Panc1 (cell line): ENCODE measurements around the gene OR2G3. TPM values are rescaled to one million over a fixed set of nuclear protein-coding genes. Genes with fewer than 3 reads are reported as not detected.

Experiments used
- ATAC-seq: fragments of 200-7000 bp; cut with Tn5 transposase; 2 replicates; pipeline ENCODE4 v1.9.1; 2020; ENCODE audit warnings: mild to moderate bottlenecking, moderate library complexity
- Bru-seq: library from RNA; stranded (reverse); fragments of 400-500 nt; gene quantifications from one replicate; lab custom pipeline; 2021; lab: Mats Ljungman, UMichigan
- BruChase-seq, 2 experiments: library from RNA; stranded (reverse); fragments of 400-500 nt; gene quantifications; one replicate each; lab custom pipeline; 2021; lab: Mats Ljungman, UMichigan
- BruUV-seq: library from RNA; stranded (reverse); fragments of 400-500 nt; replicated peaks from 2 replicates; lab custom pipeline; 2021; lab: Mats Ljungman, UMichigan
- CTCF ChIA-PET: fragments of 300-600 bp; sonication (Branson Sonifier 250); formaldehyde crosslinking; loops from one replicate; lab custom pipeline; 2022; ENCODE audit warnings: antibody characterized with exemption; lab: Charles Lee
- POLR2A ChIA-PET: fragments of 300-600 bp; sonication (Branson Sonifier 250); formaldehyde crosslinking; loops from one replicate; lab custom pipeline; 2022; ENCODE audit warnings: antibody characterized with exemption; lab: Charles Lee
- DNase-seq: peaks from one replicate; pipeline ENCODE4 v3.0.0-alpha.2; 2010; ENCODE audit warnings: low read depth, low spot score
- H3K27ac ChIP-seq: 2 replicates; pipeline ENCODE4 v1.5.1; 2011; ENCODE audit warnings: mild to moderate bottlenecking, low read length, inconsistent platforms
- H3K27me3 ChIP-seq: fragments of 200-500 bp; sonication (Bioruptor generic); 2 replicates; pipeline ENCODE4 v1.6.0; 2014; ENCODE audit warnings: low read length, inconsistent platforms; ENCODE audit not compliant: control insufficient read depth, insufficient read depth
- H3K36me3 ChIP-seq: fragments of 200-500 bp; sonication (Bioruptor generic); 2 replicates; pipeline ENCODE4 v1.5.1; 2014; ENCODE audit warnings: inconsistent platforms, mild to moderate bottlenecking, low read length, moderate library complexity; ENCODE audit not compliant: control insufficient read depth, insufficient read depth
- H3K4me1 ChIP-seq: 2 replicates; pipeline ENCODE4 v1.5.1; 2011; ENCODE audit warnings: inconsistent platforms, mild to moderate bottlenecking, low read length, moderate library complexity; ENCODE audit not compliant: control insufficient read depth, insufficient read depth
- H3K4me3 ChIP-seq, 2 experiments: 2 replicates each; pipeline ENCODE4 v1.5.1; 2011 to 2012; ENCODE audit warnings: low read depth in 2 of 2, low read length in 2 of 2, mild to moderate bottlenecking in 2 of 2, inconsistent platforms in 1 of 2, moderate library complexity in 1 of 2
- H3K9me3 ChIP-seq: fragments of 200-500 bp; sonication (Bioruptor generic); 2 replicates; pipeline ENCODE4 v1.5.1; 2014; ENCODE audit warnings: low read depth, mild to moderate bottlenecking, inconsistent platforms, low read length, moderate library complexity; ENCODE audit not compliant: control insufficient read depth, insufficient read depth
- POLR2AphosphoS5 ChIP-seq: IDR thresholded peaks from 2 replicates; pipeline ENCODE4 v1.6.1; 2012; ENCODE audit warnings: mild to moderate bottlenecking, low read depth, low read length, moderate library complexity
- SIN3A ChIP-seq: IDR thresholded peaks from 2 replicates; pipeline ENCODE4 v1.6.1; 2012; ENCODE audit warnings: low read depth, mild to moderate bottlenecking, low read length, moderate library complexity, borderline replicate concordance; ENCODE audit not compliant: insufficient read depth
- TCF7L2 ChIP-seq: IDR thresholded peaks from 2 replicates; pipeline ENCODE4 v1.6.1; 2011; ENCODE audit warnings: mild to moderate bottlenecking, low read depth, low read length, inconsistent platforms
- in situ Hi-C: cut with HindIII; loops from 2 replicates; pipeline ENCODE4 v1.10.0; 2016; ENCODE audit warnings: low sequenced_read_pairs, low pct_unique_long_range_greater_than_20kb
- intact Hi-C: fragments of 100-400 bp; cut with micrococcal nuclease; formaldehyde crosslinking; loops from one replicate; pipeline ENCODE4 v1.10.0; 2022; ENCODE audit not compliant: unreplicated experiment
- long read RNA-seq: library from polyadenylated mRNA; unstranded; transcript quantifications from one replicate; pipeline ENCODE4 v2.0.0, GENCODE V29; 2021; ENCODE audit not compliant: unreplicated experiment
- polyA plus RNA-seq: library from polyadenylated mRNA; unstranded; fragments of >200 nt; gene quantifications from one replicate; pipeline ENCODE4 v1.2.1, GENCODE V29; 2012; ENCODE audit warnings: missing spikeins; ENCODE audit not compliant: insufficient read length
- total RNA-seq: library from RNA; stranded (reverse); gene quantifications from one replicate; pipeline ENCODE4 v1.2.1, GENCODE V29; 2021; ENCODE audit not compliant: unreplicated experiment
- TF ChIP-seq, protein P1 (sequence below): fragments of 450-650 bp; IDR thresholded peaks from 2 replicates; pipeline ENCODE4 v1.5.1; 2017; ENCODE audit warnings: mild to moderate bottlenecking
- TF ChIP-seq, protein P2 (sequence below), 2 experiments: IDR thresholded peaks; 2 replicates each; pipeline ENCODE4 v1.6.1; 2011 to 2012; ENCODE audit warnings: low read depth in 2 of 2, control low read depth in 1 of 2, low read length in 1 of 2, mild to moderate bottlenecking in 1 of 2, moderate library complexity in 1 of 2; ENCODE audit not compliant: insufficient read depth in 1 of 2

OR2G3 gene
- not detected for total RNA-seq
- polyA plus RNA-seq, result not detected
- not detected for Bru-seq, nascent RNA
- BruChase-seq, experiment 1, labeled RNA remaining after a 2-hour chase, result not detected
- BruChase-seq, experiment 2, labeled RNA remaining after a 6-hour chase, result not detected
- long read RNA-seq, result 0 reads

DNA sequence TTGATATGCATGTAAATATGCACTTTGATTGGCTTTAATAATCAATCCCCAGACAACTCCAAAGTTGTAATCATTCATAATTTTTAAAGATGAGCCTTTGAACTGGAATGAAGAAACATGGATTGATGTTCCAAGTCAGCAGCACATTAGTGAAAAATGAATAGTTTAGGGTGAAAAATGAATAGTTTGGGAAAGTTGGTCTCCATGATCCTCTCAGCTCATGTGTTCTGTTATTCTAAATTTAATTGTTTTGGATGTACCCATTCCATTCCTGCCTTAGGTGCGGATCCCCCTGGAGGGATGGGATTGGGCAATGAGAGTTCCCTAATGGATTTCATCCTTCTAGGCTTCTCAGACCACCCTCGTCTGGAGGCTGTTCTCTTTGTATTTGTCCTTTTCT lies at the start of gene OR2G3:
Gene OR2G3, plus strand, starts transcription at position 301 of the 400 bp plus-strand sequence. Its CDS starts 0 bp downstream, at position 301.
- ATAC-seq (no peak), DNase-seq (no peak)
- H3K9me3 ChIP-seq, result no peaks in the 10 kb centered on the region
- ChIA-PET CTCF (no interaction called here), POLR2A (no interaction called here)
- intact Hi-C loops (no loop called here), in situ Hi-C loops (no loop called here)
- TF ChIP-seq, protein P1, sequence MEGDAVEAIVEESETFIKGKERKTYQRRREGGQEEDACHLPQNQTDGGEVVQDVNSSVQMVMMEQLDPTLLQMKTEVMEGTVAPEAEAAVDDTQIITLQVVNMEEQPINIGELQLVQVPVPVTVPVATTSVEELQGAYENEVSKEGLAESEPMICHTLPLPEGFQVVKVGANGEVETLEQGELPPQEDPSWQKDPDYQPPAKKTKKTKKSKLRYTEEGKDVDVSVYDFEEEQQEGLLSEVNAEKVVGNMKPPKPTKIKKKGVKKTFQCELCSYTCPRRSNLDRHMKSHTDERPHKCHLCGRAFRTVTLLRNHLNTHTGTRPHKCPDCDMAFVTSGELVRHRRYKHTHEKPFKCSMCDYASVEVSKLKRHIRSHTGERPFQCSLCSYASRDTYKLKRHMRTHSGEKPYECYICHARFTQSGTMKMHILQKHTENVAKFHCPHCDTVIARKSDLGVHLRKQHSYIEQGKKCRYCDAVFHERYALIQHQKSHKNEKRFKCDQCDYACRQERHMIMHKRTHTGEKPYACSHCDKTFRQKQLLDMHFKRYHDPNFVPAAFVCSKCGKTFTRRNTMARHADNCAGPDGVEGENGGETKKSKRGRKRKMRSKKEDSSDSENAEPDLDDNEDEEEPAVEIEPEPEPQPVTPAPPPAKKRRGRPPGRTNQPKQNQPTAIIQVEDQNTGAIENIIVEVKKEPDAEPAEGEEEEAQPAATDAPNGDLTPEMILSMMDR, result no peak
- TF ChIP-seq, protein P2, sequence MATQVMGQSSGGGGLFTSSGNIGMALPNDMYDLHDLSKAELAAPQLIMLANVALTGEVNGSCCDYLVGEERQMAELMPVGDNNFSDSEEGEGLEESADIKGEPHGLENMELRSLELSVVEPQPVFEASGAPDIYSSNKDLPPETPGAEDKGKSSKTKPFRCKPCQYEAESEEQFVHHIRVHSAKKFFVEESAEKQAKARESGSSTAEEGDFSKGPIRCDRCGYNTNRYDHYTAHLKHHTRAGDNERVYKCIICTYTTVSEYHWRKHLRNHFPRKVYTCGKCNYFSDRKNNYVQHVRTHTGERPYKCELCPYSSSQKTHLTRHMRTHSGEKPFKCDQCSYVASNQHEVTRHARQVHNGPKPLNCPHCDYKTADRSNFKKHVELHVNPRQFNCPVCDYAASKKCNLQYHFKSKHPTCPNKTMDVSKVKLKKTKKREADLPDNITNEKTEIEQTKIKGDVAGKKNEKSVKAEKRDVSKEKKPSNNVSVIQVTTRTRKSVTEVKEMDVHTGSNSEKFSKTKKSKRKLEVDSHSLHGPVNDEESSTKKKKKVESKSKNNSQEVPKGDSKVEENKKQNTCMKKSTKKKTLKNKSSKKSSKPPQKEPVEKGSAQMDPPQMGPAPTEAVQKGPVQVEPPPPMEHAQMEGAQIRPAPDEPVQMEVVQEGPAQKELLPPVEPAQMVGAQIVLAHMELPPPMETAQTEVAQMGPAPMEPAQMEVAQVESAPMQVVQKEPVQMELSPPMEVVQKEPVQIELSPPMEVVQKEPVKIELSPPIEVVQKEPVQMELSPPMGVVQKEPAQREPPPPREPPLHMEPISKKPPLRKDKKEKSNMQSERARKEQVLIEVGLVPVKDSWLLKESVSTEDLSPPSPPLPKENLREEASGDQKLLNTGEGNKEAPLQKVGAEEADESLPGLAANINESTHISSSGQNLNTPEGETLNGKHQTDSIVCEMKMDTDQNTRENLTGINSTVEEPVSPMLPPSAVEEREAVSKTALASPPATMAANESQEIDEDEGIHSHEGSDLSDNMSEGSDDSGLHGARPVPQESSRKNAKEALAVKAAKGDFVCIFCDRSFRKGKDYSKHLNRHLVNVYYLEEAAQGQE (IDR thresholded peaks at IDR 0.05; ENCODE audit: insufficient read depth in 1 of 2, low read depth in 2 of 2, low read length in 1 of 2), result no peak
- TF ChIP-seq POLR2AphosphoS5 (no peak), TCF7L2 (no peak), SIN3A (no peak)
- H3K27ac ChIP-seq, result no peak within 1 kb of the TSS
- H3K27me3 ChIP-seq, result no peaks in the 10 kb centered on the region
- H3K4me3 ChIP-seq, result no peak within 1 kb of the TSS
- no peaks in the 10 kb centered on the region for H3K4me1 ChIP-seq
- H3K36me3 ChIP-seq, result no peaks in the 10 kb centered on the region
- BruUV-seq, result no TSS peak

DNA sequence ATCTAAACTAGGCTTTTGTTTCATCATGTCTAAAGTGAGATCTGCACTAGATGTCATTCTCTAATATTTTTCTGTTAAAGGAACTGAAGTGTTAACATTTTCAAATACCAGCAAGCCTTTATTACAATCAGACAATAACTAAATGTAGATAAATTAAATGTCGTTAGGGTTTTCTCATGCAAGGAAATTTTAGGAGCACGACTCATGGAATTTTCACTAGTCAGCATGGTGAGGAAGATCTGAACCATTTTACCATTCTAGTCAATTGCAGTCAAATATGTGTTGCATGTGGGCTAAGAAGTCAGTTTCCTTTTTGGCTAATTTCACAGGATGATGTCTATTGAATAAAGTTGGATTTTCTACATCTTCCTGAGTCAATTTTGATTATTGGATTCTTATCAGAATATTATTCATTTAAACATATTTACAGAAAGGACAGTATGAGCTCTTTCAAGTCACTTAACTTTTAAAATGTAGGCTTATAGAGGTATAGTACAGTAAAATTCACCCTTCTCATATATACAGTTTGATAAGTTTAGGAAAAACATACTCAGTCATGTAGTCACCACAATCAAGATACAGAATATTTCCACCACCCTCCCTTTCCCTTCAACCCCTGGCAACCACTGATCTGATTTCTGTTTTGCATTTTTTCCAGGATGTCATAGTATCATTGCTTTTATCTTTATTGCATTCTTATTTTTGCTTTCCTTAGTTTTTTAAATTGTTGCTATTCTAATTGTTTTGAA lies 47.3 kb upstream of the OR2G3 start:
- no peaks in the 10 kb centered on the region for H3K4me1 ChIP-seq
- DNase-seq (no peak), ATAC-seq (no peak)
- TF ChIP-seq, protein P1, result no peak
- TF ChIP-seq POLR2AphosphoS5 (no peak), SIN3A (no peak), TCF7L2 (no peak)
- TF ChIP-seq, protein P2 (IDR thresholded peaks at IDR 0.05; ENCODE audit: insufficient read depth in 1 of 2, low read depth in 2 of 2, low read length in 1 of 2), result no peak
- CTCF ChIA-PET, result no interaction called here
- H3K4me3 ChIP-seq, result no peak overlapping the region
- POLR2A ChIA-PET, result no interaction called here
- H3K9me3 ChIP-seq, result no peaks in the 10 kb centered on the region
- no peak overlapping the region for H3K27ac ChIP-seq
- H3K36me3 ChIP-seq, result no peaks in the 10 kb centered on the region
- no TSS peak for BruUV-seq
- intact Hi-C loops (no loop called here), in situ Hi-C loops (no loop called here)
- no peaks in the 10 kb centered on the region for H3K27me3 ChIP-seq
